GM19025 (cell line): Measurements from ENCODE around the gene TMEM267.
"Not testable (repeated sequence)": the region's sequence is repeated elsewhere in the genome, so short reads cannot be mapped to it uniquely, and the experiment has no call there.

Experiments used
- ATAC-seq: cut with Tn5 transposase; IDR thresholded peaks from one replicate; pipeline ENCODE4 v1.9.1; 2021; ENCODE audit warnings: mild to moderate bottlenecking, low read depth, moderate library complexity; ENCODE audit not compliant: unreplicated experiment

Gene TMEM267

GRCh38 chr5:43483298-43484105, at the start of gene TMEM267:
Gene TMEM267, minus strand, starts transcription at chr5:43483865. Its CDS starts 29,896 bp downstream, at chr5:43453969.
- peak; percentile 85 for ATAC-seq

- ATAC-seq, result no peak
Observed at GRCh38 chr5:43530648-43531047, 47.0 kb upstream of the TMEM267 start.

- no peak for ATAC-seq
Observed at GRCh38 chr5:43523662-43524072, 40.0 kb upstream of the TMEM267 start.

GRCh38 chr5:43520615-43521014, 37.0 kb upstream of the TMEM267 start:
- no peak for ATAC-seq

GRCh38 chr5:43515678-43516048, 32.0 kb upstream of the TMEM267 start:
- ATAC-seq, result no peak

GRCh38 chr5:43514816-43515677, 31.4 kb upstream of the TMEM267 start, which contains the start of gene C5orf34:
Gene C5orf34, minus strand, starts transcription at chr5:43515148. Its CDS starts 5,809 bp downstream, at chr5:43509339.
- peak; percentile 99 for ATAC-seq

- peak; percentile 16 for ATAC-seq
Observed at GRCh38 chr5:43514471-43514815, 30.8 kb upstream of the TMEM267 start.

GRCh38 chr5:43514025-43514424, 30.4 kb upstream of the TMEM267 start:
- ATAC-seq, result no peak

GRCh38 chr5:43511062-43511461, 27.4 kb upstream of the TMEM267 start:
- ATAC-seq, result not testable (repeated sequence)

- ATAC-seq, result no peak
Observed at GRCh38 chr5:43498581-43498980, 14.9 kb upstream of the TMEM267 start.

- ATAC-seq, result no peak
Observed at GRCh38 chr5:43497311-43498104, 13.8 kb upstream of the TMEM267 start.

GRCh38 chr5:43491326-43491725, 7.7 kb upstream of the TMEM267 start:
- ATAC-seq, result no peak

GRCh38 chr5:43486353-43486752, 2.7 kb upstream of the TMEM267 start:
- no peak for ATAC-seq

GRCh38 chr5:43485406-43485805, 1.7 kb upstream of the TMEM267 start:
- ATAC-seq, result no peak

GRCh38 chr5:43484106-43484849, 613 bp upstream of the TMEM267 start:
- peak; percentile 60 for ATAC-seq

- ATAC-seq, result no peak
Observed at GRCh38 chr5:43482490-43483297, 971 bp downstream of the TMEM267 start.

GRCh38 chr5:43469671-43470391, 13.8 kb downstream of the TMEM267 start:
- no peak for ATAC-seq

GRCh38 chr5:43467100-43467499, 16.6 kb downstream of the TMEM267 start:
- no peak for ATAC-seq

- ATAC-seq, result not testable (repeated sequence)
Observed at GRCh38 chr5:43465455-43465854, 18.2 kb downstream of the TMEM267 start.
